Measurements from ENCODE around the gene RNF168.
"Not testable (repeated sequence)": the region's sequence is repeated elsewhere in the genome, so short reads cannot be mapped to it uniquely, and the experiment has no call there.

The RNF168 gene

DNA sequence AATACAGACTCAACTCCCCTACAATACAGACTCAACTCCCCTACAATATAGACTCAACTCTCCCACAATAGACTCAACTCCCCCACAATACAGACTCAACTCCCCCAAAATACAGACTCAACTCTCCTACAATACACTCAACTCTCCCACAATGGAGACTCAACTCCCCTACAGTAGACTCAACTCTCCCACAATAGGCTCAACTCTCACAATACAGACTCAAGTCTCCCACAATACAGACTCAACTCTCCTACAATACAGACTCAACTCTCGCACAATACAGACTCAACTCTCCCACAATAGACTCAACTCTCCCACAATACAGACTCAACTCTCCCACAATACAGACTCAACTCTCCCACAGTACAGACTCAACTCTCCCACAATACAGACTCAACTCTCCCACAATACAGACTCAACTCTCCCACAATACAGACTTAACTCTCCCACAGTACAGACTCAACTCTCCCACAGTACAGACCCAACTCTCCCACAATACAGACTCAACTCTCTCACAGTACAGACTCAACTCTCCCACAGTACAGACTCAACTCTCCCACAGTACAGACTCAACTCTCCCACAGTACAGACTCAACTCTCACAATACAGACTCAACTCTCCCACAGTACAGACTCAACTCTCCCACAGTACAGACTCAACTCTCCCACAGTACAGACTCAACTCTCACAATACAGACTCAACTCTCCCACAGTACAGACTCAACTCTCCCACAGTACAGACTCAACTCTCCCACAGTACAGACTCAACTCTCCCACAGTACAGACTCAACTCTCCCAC is 40.7 kb downstream of the RNF168 start:
- DNase-seq, result not testable (repeated sequence)

DNA sequence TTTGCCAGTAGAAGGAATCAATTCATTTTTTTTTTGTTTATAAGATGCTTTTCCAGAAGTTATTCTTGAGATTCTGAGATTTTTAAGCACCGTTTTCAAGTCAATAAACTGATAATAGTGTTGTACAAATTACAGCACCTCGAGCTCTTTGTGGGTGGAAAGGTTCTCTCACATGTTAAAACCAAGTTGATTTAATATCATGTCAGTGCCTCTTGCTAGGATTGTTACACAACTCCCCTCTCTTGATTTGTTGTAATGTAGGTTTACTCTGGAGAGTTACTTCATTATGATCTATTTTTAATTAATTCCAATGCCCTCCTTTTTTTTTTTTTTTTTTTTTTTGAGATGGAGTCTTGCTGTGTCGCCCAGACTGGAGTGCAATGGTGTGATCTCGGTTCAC is 45.5 kb downstream of the RNF168 start:
- DNase-seq, result no peak

DNA sequence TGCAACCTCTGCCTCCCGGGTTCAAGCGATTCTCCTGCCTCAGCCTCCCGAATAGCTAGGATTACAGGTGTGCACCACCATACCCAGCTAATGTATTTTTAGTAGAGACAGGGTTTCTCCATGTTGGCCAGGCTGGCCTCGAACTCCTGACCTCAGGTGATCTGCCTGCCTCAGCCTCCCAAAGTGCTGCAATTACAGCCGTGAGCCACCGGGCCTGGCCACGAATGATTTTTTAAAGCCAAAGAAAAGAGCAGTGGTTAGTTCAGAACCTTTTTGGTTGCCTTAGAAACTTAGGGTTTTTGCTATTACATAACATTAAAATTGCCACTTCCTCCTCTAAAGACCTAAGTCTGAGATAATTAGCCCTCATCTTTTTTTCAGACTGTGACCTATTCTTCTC is 46.1 kb downstream of the RNF168 start:
- DNase-seq, result not testable (repeated sequence)

DNA sequence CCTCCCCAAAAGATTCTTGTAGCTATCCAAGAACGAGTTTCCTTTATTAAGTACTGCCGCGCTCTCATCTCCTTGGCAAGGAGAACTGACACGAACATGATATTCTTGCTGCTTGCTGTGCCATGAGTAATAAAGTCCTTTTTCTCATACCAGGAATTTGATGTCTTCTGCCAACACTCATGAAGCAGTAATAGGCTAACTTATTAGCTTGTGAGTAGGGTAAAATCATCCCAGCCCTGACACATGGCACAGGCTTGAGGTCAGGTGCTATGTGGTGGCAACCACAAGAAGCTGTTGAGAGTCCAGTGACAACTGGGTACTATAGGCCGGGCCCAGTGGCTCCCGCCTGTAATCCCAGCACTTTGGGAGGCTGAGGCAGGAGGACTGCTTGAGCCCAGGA is 48.6 kb downstream of the RNF168 start:
- no peak for DNase-seq

DNA sequence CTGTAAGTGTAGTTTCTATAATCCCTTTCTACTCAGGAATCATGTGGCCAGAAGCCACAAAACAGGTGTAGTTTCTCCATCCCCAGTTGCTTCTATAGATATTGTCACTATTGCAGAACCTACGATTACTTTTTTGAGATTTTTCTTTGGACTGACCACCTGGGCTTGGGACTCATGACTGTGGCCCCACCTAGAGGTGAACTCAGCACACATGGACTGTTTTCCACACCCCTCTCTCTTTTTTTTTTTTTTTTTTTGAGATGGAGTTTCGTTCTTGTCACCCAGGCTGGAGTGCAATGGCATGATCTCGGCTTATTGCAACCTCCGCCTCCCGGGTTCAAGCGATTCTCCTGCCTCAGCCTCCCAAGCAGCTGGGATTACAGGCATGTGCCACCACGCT is 58.2 kb downstream of the RNF168 start:
- DNase-seq, result not testable (repeated sequence)

DNA sequence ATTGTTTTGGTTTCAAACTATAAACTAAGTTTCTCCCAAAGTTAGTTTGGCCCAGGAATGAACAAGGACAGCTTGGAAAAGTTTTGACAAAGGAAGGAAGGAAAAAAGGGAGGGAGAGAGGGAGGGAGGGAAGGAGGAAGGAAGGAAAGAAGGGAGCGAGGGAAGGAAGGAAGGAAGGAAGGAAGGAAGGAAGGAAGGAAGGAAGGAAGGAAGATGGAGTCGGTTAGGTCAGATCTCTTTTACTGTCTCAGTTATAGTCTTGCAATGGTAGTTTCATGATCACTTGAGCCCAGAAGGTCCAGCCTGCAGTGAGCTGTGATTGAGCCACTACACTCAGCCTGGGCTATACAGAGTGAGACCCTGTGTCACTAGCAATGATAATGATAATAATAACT is 59.1 kb downstream of the RNF168 start:
- no peak for DNase-seq

DNA sequence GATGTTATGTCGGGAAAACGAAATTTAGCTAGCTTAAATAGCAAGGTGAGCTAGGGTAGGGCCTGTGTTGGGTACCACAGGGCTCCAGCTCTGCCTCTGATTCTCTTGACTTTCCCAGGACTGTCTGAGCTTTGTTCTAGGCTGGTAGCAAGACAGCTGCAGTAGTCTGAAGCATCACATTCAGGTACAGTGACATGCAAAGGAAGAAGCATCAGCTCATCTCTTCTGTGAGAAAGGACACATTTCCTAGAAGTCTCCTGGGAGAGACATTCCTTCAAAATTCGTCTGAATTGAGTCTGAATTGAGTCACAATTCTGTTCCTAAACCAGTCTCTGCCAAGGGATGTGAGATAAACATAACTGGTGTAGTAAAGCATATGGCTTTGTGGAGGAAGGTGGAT is 62.9 kb downstream of the RNF168 start:
- DNase-seq, result no peak

DNA sequence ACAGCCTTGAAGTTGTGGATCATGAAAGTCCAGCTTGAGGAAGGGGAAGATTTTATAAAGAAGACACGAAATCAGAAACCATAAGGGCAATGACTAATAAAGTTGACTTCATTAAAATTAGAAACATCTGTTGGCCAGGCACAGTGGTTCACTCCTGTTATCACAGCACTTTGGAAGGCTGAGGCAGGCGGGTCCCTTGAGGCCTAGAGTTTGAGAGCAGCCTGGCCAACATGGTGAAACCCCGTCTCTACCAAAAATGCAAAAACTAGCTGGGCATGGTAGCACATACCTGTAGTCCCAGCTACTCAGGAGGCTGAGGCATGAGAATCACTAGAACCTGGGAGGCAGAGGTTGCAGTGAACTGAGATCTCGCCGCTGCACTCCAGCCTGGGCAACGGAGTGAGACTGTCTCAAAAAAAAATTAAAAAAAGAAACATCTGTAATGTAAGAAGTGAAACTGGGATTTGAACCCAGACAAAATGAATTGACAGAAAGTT is 63.5 kb downstream of the RNF168 start:
- DNase-seq, result no peak

DNA sequence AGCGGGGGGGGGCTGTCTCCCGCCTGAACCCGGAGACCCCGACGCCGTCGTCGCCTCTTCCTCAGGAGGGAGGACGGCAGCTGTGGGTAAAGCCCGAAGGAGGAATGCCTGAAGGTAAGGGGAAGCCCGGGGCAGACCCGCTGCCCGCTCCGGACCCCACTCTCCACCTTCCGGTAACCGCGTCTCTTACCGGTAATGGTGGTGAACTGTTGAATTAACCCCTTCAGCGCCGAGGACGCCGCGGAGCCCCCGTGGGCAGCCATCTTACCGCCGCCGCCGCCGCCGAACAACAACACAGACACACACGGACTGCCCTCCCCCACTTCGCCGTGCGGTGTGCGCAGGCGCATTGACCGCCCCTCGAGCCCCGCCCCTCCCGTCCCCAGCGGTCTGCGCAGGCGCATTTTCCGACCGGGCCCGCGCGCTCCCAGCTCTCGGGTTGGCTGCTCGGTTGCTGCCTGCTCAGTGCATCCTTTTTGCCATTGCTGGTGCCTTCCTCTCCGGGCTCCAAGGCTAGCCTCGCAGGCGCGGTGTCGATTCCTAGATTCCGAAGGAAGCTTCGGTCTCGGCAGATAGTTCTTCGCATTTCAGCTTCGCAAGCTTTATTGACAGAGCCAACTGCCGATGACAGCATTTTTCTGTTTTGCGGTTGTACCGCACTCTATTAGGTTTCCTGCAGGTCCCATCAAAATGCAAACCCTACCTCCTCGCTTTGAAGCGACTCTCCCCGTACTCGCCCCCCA is 71.3 kb downstream of the RNF168 start, which contains the start of gene UBXN7:
Gene UBXN7 (minus strand): TSS at position 291 of the 743 bp plus-strand sequence. CDS start 28 bp downstream, at position 263.
- peak; percentile 98 for DNase-seq

DNA sequence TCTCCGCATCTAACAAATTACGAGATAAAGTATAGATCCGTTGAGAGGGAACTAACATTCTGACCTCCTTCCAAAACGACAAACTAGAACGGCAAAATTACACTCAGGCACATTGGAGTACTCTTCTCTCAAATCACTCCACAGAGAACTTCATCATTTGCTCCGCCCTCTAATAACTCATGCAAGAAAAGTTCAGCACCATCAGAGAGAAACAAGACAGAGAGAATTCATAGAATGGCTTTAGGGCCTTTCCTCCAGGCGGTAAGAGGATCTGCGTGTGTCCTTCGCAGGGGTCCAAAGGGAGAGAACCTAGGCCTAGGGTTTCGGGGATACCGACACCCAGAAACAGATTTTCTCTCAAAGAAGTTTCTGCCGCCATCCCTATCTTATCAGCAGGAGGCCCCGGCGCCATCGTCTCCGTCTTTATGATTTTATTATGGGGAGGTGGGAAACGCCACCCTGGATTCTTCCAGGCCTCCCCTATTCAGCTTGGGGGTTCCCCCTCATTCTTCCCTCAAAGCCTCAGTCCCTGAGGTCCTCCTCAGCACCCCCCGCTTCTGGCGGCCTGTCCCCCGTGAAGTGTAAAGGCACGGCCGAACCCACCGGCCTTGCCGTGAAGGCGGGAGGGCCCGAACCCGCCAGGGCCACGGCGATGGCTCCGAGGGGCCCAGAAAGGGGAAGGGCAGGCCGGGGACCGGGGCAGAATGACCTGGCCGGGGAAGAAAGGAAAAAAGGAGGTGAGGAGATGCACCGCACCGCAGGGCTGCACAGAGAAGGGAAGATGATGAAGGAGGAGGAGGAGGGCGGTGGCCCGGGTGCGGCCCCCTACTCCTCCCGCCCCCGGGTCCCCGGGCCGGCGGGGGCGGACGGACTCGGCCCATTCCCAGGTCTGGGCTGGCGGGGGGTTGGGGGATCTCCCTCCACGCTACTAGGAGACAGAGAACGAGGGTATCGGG is 72.1 kb downstream of the RNF168 start:
- peak; percentile 69 for DNase-seq

DNA sequence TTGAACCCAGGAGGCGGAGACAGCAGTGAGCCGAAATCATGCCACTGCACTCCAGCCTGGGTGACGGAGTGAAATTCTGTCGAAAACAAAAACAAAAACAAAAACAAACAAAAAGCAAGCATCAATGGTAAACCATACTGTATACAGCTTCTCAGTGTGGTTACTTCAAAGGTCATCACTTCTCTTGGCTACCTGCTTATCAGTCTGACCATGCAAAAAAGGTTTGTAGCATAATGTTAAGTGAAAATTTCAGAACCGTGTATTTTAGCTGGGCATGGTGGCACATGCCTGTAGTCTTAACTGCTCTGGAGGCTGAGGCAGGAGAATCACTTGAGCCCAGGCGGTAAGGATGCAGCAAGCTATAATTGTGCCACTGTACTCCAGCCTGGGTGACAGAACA is 75.5 kb downstream of the RNF168 start:
- no peak for DNase-seq

DNA sequence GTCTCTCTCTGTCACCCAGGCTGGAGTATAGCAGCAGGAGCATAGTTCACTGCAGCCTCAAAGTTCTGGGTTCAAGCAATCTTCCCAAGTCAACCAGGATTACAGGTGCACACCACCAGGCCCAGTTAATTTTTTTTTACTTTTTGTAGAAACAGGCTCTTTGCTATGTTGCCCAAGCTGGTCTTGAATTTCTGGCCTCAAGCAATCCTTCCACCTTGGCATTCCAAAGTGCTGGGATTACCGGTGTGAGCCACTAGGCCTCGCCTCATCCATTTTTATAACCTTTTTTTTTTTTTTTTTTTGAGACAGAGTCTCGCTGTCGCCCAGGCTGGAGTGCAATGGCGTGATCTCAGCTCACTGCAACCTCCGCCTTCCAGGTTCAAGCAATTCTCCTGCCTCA is 79.1 kb downstream of the RNF168 start:
- DNase-seq, result not testable (repeated sequence)

DNA sequence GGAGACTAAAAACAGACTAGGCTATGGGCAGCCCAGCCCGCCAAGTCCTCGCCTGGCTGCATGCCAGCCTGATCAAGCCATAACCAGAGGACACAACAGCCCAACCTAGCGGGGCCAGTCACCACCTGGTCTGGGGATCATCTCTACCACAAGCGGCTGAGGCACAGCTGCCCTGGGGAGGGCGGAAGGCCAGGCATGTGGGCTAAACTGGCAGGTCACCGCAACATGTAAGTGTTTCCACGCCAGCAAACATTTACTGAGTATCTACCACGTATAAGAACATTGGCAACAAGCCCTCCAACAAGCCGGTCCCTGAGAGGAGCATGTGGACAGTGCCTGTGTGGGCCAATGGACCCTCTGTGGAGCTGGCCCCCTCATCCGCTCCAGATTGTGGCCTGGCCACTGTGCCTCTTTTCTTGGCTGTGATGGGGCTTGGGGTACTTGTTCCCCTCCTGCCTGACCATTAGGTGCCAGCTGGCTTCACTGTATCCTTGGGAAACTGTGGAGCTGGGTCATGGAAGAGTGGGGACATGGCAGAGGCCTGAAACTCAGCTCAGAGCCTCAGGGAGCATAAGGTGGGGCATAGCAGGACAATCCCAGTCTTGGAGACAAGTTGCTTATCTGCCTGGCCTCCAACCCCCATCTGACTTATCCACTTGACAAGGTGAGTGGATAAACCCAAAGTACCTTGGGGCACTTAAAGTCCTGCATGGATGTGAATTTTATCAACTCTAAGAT is 80.4 kb downstream of the RNF168 start:
- peak; percentile 24 for DNase-seq

DNA sequence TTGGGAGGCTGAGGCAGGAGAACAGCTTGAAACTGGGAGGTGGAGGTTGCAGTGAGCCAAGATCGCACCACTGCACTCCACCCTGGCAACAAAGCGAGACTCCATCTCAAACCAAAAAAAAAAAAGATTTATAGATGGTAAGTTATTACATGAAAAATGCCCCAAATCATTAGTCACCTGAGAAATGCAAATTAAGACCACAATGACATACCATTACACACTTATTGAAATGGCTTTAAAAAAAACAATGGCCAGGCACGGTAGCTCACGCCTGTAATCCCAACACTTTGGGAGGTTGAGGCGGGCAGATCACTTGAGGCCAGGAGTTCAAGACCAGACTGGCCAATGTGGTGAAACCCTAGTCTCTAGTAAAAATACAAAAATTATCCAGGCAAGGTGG is 81.9 kb downstream of the RNF168 start:
- DNase-seq, result not testable (repeated sequence)

DNA sequence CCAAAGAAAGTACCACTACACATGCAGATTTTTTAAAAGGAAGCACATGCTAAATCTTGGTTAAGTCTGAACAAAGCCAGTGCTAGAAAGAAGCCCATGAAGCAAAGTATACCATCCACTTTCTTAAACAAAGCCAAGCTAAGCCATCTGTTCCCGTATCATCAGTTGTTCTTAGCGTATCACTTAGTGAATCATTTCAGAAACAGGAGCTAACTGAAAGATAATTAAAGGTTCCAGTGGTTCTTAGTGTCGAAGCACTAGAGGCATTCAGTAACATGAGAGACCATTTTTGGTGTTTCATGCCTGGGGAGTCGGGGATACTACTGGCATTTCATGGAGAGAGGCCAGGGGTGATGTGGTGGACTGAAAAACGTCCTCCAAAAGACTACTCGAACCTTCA is 84.2 kb downstream of the RNF168 start:
- DNase-seq, result no peak
